ENCODE results near the gene SPATA17.
A peak's percentile ranks its signal among the peaks of the same experiment; 100 is the strongest.

SPATA17 gene

DNA sequence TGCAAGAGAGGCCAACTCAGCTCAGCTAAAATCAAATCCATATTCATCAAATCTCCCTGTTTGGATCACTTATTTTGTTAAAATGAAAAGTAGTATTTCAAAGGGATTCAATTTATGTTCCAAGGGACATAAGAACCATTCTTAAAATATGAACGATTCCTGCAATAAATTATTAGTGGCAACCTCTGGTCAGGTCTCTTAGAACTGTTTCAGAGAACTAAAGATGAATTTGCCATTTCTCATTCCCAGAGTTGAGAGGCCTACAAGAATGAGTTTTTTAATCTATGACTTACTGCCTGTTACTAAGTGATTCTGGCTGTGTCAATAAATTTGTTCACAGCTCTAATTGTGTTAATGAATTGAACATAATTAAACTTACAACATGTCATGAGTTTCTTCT lies 268.5 kb downstream of the SPATA17 start:
- H3K4me3 ChIP-seq (replicated peaks; ENCODE audit: low read depth, low read length), result no peak overlapping the region
- DNase-seq (ENCODE audit: low read depth), result no peak
- TF ChIP-seq, protein P1, sequence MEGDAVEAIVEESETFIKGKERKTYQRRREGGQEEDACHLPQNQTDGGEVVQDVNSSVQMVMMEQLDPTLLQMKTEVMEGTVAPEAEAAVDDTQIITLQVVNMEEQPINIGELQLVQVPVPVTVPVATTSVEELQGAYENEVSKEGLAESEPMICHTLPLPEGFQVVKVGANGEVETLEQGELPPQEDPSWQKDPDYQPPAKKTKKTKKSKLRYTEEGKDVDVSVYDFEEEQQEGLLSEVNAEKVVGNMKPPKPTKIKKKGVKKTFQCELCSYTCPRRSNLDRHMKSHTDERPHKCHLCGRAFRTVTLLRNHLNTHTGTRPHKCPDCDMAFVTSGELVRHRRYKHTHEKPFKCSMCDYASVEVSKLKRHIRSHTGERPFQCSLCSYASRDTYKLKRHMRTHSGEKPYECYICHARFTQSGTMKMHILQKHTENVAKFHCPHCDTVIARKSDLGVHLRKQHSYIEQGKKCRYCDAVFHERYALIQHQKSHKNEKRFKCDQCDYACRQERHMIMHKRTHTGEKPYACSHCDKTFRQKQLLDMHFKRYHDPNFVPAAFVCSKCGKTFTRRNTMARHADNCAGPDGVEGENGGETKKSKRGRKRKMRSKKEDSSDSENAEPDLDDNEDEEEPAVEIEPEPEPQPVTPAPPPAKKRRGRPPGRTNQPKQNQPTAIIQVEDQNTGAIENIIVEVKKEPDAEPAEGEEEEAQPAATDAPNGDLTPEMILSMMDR (IDR thresholded peaks at IDR 0.05; ENCODE audit: low read length, missing control alignments), result no peak

DNA sequence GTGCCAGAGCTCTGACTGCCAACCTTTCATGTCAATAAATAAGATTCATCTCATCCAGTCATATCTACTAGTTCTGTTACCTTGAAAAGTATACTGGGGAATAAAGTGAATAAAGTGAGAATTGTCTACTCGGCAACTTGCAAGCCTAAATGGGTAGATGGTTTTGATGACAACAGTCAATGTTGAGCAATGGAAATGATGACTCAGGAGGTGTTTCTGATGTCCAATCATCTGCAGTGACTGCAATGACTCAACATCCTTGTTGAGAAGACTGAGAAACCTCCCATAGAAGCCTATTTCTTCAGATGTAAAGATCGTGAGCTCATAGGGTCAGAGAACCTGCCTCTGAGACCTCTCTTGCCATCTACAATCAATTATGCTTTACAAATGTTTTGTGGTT lies 276.4 kb downstream of the SPATA17 start:
- TF ChIP-seq, protein P1 (IDR thresholded peaks at IDR 0.05; ENCODE audit: low read length, missing control alignments), result no peak
- DNase-seq (ENCODE audit: low read depth), result peak; percentile 15
- H3K4me3 ChIP-seq (replicated peaks; ENCODE audit: low read depth, low read length), result no peak overlapping the region

DNA sequence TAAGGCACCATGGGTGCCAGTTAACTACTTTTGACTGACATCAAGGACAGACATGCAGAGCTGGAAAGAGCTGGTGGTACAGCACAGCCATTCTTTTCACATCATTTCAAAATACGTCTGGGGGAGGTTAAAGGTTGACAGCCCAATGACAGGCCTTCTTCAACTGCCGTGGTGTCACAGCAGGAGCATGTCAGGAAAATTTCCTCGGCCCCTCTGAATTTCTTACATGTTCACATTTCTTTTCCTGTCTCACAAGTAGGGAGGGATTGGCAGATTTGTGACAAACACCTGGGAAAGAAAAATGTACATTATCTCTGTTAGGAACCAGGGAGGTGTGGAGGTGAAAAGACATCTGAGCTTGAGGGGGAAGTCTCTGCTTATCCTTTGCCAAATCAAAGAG lies 279.1 kb downstream of the SPATA17 start:
- TF ChIP-seq, protein P1 (IDR thresholded peaks at IDR 0.05; ENCODE audit: low read length, missing control alignments), result no peak
- no peak overlapping the region for H3K4me3 ChIP-seq (replicated peaks; ENCODE audit: low read depth, low read length)
- DNase-seq (ENCODE audit: low read depth), result no peak

DNA sequence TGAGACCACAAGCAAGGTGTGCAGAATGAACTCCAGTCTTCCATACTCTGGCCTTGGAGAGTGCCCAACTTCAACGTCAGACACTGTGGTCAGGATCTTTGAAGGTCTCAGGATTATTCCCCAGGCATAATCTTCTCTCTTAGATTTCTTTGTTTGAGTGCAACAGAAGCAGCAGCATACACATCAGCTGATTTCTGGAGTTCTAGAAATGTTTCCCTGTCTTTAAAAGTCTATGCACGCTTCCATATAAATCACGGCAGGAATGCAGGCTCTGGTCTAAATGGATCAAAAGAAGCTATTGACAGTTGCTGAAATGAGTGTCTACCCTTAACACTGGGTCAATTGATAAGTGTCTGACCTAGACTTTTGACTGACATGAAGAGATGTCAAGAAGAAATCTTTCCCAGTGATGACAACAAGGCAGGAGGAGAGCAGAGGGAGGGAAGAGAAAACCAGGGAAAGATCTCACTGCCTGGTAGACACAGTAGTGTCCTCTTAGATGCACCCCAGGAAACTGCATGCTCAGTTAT lies 279.7 kb downstream of the SPATA17 start:
- no peak for DNase-seq (ENCODE audit: low read depth)
- TF ChIP-seq, protein P1 (IDR thresholded peaks at IDR 0.05; ENCODE audit: low read length, missing control alignments), result no peak
- no peak overlapping the region for H3K4me3 ChIP-seq (replicated peaks; ENCODE audit: low read depth, low read length)

DNA sequence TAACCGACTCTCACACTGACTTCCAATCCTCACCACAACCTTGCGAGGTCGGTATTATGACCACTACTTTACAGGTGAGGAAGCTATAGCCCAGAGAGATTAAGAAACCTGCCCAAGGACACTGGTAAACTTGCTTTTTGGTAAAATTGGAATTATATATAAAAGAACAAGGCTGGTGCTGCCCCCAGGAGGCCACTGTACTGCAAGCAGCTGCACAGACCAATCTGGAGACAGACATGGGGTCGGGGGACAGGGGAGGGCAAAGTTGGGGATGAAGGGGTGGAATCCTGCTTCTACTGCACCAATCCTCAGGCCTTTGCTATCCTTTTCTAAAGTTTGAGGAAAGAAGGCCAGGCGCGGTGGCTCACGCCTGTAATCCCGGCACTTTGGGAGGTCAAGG lies 280.8 kb downstream of the SPATA17 start:
- TF ChIP-seq, protein P1 (IDR thresholded peaks at IDR 0.05; ENCODE audit: low read length, missing control alignments), result no peak
- no peak overlapping the region for H3K4me3 ChIP-seq (replicated peaks; ENCODE audit: low read depth, low read length)
- no peak for DNase-seq (ENCODE audit: low read depth)

DNA sequence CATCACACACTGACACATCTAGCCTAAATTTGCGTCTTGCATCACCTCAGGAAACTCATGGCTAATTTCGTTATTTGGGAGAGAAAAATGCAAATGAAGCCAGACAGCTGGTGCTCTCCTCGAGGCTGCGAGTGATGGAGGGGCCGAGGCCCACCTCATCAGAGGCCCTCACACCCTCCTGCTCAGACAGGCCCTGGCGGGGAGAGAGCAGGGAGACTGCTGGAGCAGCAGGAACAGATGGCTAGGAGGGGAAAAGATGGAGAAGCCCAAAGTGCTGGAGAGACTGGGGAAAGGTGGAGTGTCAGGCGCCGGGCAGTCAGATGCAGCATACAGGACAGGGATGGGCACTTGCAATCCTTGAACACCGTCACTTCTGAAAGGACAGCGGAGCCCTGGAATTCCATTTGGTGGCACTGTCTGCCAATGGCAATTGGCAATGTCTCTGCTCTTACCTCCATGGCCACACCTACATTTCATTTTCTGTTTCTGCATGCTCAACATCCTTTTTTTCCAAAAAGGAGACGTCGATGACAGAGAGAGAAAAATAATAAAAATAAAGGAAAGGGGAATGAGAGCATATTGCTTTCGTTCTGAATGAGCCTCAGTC lies 286.2 kb downstream of the SPATA17 start:
- TF ChIP-seq, protein P1 (IDR thresholded peaks at IDR 0.05; ENCODE audit: low read length, missing control alignments), result no peak
- no peak overlapping the region for H3K4me3 ChIP-seq (replicated peaks; ENCODE audit: low read depth, low read length)
- DNase-seq (ENCODE audit: low read depth), result no peak
